MCF 10A (cell line): ENCODE results near the gene HOXB8. TPM values are rescaled to one million over a fixed set of nuclear protein-coding genes. Genes with fewer than 3 reads are reported as not detected.

Experiments
- BruUV-seq: library from RNA; stranded (reverse); fragments of 400-500 nt; replicated peaks from 2 replicates; lab custom pipeline; 2021; lab: Mats Ljungman, UMichigan
- CTCF ChIA-PET: fragments of 300-600 bp; sonication (Branson Sonifier 250); formaldehyde crosslinking; extraction: SDS; loops from one replicate; lab custom pipeline; 2021; ENCODE audit warnings: antibody characterized with exemption, inconsistent platforms; lab: Yijun Ruan, JAX
- POLR2A ChIA-PET: fragments of 300-600, 350-650 bp; sonication (Branson Sonifier 250); formaldehyde crosslinking; extraction: SDS; loops from one replicate; lab custom pipeline; 2020; ENCODE audit warnings: antibody characterized with exemption, inconsistent platforms; lab: Yijun Ruan, JAX
- DNase-seq: peaks from one replicate; pipeline ENCODE4 v3.0.0-alpha.2; 2018; ENCODE audit not compliant: unreplicated experiment
- H3K27ac Mint-ChIP-seq: one replicate; pipeline ENCODE4 v1.8.0; 2022; ENCODE audit warnings: mild to moderate bottlenecking, low read depth, mixed read lengths; ENCODE audit not compliant: unreplicated experiment
- H3K27me3 Mint-ChIP-seq: one replicate; pipeline ENCODE4 v1.8.0; 2022; ENCODE audit warnings: mixed read lengths; ENCODE audit not compliant: insufficient read depth, unreplicated experiment
- H3K36me3 Mint-ChIP-seq: one replicate; pipeline ENCODE4 v1.8.0; 2022; ENCODE audit warnings: mild to moderate bottlenecking, moderate library complexity, mixed read lengths; ENCODE audit not compliant: insufficient read depth, unreplicated experiment
- H3K4me1 Mint-ChIP-seq: one replicate; pipeline ENCODE4 v1.8.0; 2022; ENCODE audit warnings: mixed read lengths; ENCODE audit not compliant: insufficient read depth, unreplicated experiment
- H3K4me3 Mint-ChIP-seq: one replicate; pipeline ENCODE4 v1.8.0; 2022; ENCODE audit warnings: mild to moderate bottlenecking, moderate library complexity, mixed read lengths; ENCODE audit not compliant: unreplicated experiment
- H3K9me3 Mint-ChIP-seq: one replicate; pipeline ENCODE4 v1.8.0; 2022; ENCODE audit warnings: mixed read lengths; ENCODE audit not compliant: unreplicated experiment
- CTCF ChIP-seq: fragments of 200-600 bp; IDR thresholded peaks from one replicate; pipeline ENCODE4 v1.8.0; 2022; ENCODE audit warnings: antibody characterized with exemption, mild to moderate bottlenecking; ENCODE audit not compliant: unreplicated experiment
- intact Hi-C: fragments of 100-400 bp; cut with micrococcal nuclease; formaldehyde crosslinking; loops from 2 replicates; pipeline ENCODE4 v1.14.1; 2022
- total RNA-seq: library from RNA; stranded (reverse); gene quantifications from 2 replicates; pipeline ENCODE4 v1.2.3, GENCODE V29; 2022

Gene HOXB8
- total RNA-seq, 1 experiment from 2014 or later = not detected

- DNase-seq = no peak
- H3K4me1 Mint-ChIP-seq = peaks cover 6% of the 10 kb centered on the region
- TF ChIP-seq CTCF = no peak
- BruUV-seq = no TSS peak
- H3K27me3 Mint-ChIP-seq = peaks cover 94% of the 10 kb centered on the region
- CTCF ChIA-PET = no interaction called here
- H3K4me3 Mint-ChIP-seq = no peak overlapping the region
- POLR2A ChIA-PET = no interaction called here
- no peaks in the 10 kb centered on the region for H3K9me3 Mint-ChIP-seq
- H3K36me3 Mint-ChIP-seq = no peaks in the 10 kb centered on the region
- intact Hi-C loops = no loop called here
- no peak overlapping the region for H3K27ac Mint-ChIP-seq
Observed at GRCh38 chr17:48645639-48646182, 30.6 kb upstream of the HOXB8 start.

GRCh38 chr17:48644910-48645557, 29.9 kb upstream of the HOXB8 start:
- no TSS peak for BruUV-seq
- Mint-ChIP-seq H3K9me3 (no peaks in the 10 kb centered on the region), H3K27me3 (peaks cover 95% of the 10 kb centered on the region), H3K27ac (no peak overlapping the region), H3K4me1 (peaks cover 6% of the 10 kb centered on the region), H3K36me3 (no peaks in the 10 kb centered on the region), H3K4me3 (no peak overlapping the region)
- POLR2A ChIA-PET = no interaction called here
- DNase-seq = no peak
- CTCF ChIA-PET = interaction anchor here (0.5 kb wide), 1 partner anchor 71 kb away, joined by 3 read pairs; no protein-coding TSS in a partner anchor
- intact Hi-C loops = no loop called here
- no peak for TF ChIP-seq CTCF

GRCh38 chr17:48644159-48644558, 29.1 kb upstream of the HOXB8 start:
- ChIA-PET CTCF (no interaction called here), POLR2A (interaction anchor here (0.7 kb wide), 1 partner anchor 44 kb away, joined by 3 read pairs; no protein-coding TSS in a partner anchor)
- no TSS peak for BruUV-seq
- intact Hi-C loops = no loop called here
- Mint-ChIP-seq H3K27me3 (peaks cover 95% of the 10 kb centered on the region), H3K4me1 (peaks cover 6% of the 10 kb centered on the region), H3K36me3 (no peaks in the 10 kb centered on the region), H3K4me3 (no peak overlapping the region), H3K9me3 (no peaks in the 10 kb centered on the region), H3K27ac (no peak overlapping the region)
- TF ChIP-seq CTCF = no peak
- no peak for DNase-seq

- POLR2A ChIA-PET = interaction anchor here (0.7 kb wide), 1 partner anchor 44 kb away, joined by 3 read pairs; no protein-coding TSS in a partner anchor
- CTCF ChIA-PET = no interaction called here
- intact Hi-C loops = no loop called here
- no TSS peak for BruUV-seq
- no peak for DNase-seq
- no peak overlapping the region for H3K4me3 Mint-ChIP-seq
- H3K27ac Mint-ChIP-seq = no peak overlapping the region
- no peaks in the 10 kb centered on the region for H3K36me3 Mint-ChIP-seq
- peaks cover 6% of the 10 kb centered on the region for H3K4me1 Mint-ChIP-seq
- TF ChIP-seq CTCF = no peak
- no peaks in the 10 kb centered on the region for H3K9me3 Mint-ChIP-seq
- peaks cover 98% of the 10 kb centered on the region for H3K27me3 Mint-ChIP-seq
Observed at GRCh38 chr17:48643697-48644012, 28.6 kb upstream of the HOXB8 start.
